Endodermal cell (in vitro differentiated cells): ENCODE results near the gene SYNE1. TPM values are rescaled to one million over a fixed set of nuclear protein-coding genes. Genes with fewer than 3 reads are reported as not detected.

Experiments
- DNase-seq: peaks from one replicate; pipeline ENCODE4 v3.0.0-alpha.2; 2017
- H3K27ac ChIP-seq: 2 replicates; pipeline ENCODE4 v1.5.1; 2013; ENCODE audit warnings: mild to moderate bottlenecking, low read depth, low read length, moderate library complexity
- H3K27me3 ChIP-seq: 2 replicates; pipeline ENCODE4 v1.6.1; 2013; ENCODE audit warnings: mild to moderate bottlenecking, low read length, moderate library complexity; ENCODE audit not compliant: insufficient read depth, control insufficient read depth, poor library complexity, severe bottlenecking
- H3K36me3 ChIP-seq: 2 replicates; pipeline ENCODE4 v1.7.0; 2013; ENCODE audit warnings: mild to moderate bottlenecking, low read length, moderate library complexity; ENCODE audit not compliant: control insufficient read depth, insufficient read depth
- H3K4me1 ChIP-seq: one replicate; pipeline ENCODE4 v1.7.0; 2013; ENCODE audit warnings: low read length; ENCODE audit not compliant: control insufficient read depth, insufficient read depth
- H3K4me3 ChIP-seq: 2 replicates; pipeline ENCODE4 v1.5.1; 2013; ENCODE audit warnings: mild to moderate bottlenecking, low read length, moderate library complexity
- H3K9ac ChIP-seq: 2 replicates; pipeline ENCODE4 v1.6.1; 2013; ENCODE audit warnings: mild to moderate bottlenecking, low read length, moderate library complexity; ENCODE audit not compliant: poor library complexity, severe bottlenecking; ENCODE audit errors: extremely low read depth
- H3K9me3 ChIP-seq: 2 replicates; pipeline ENCODE4 v1.6.1; 2013; ENCODE audit warnings: mild to moderate bottlenecking, low read length, moderate library complexity; ENCODE audit not compliant: control insufficient read depth
- H3K27ac Mint-ChIP-seq: 2 replicates; pipeline ENCODE4 v1.8.0; 2020; ENCODE audit warnings: mixed read lengths
- H3K27me3 Mint-ChIP-seq: 2 replicates; pipeline ENCODE4 v1.8.0; 2021; ENCODE audit warnings: mild to moderate bottlenecking, mixed read lengths; ENCODE audit not compliant: insufficient read depth
- H3K36me3 Mint-ChIP-seq: 2 replicates; pipeline ENCODE4 v1.8.0; 2020; ENCODE audit warnings: low read depth, mixed read lengths
- H3K4me1 Mint-ChIP-seq: 2 replicates; pipeline ENCODE4 v1.8.0; 2020; ENCODE audit warnings: mixed read lengths
- H3K4me3 Mint-ChIP-seq: 2 replicates; pipeline ENCODE4 v1.8.0; 2020; ENCODE audit warnings: mild to moderate bottlenecking, moderate library complexity, mixed read lengths
- H3K9me3 Mint-ChIP-seq: 2 replicates; pipeline ENCODE4 v1.8.0; 2020; ENCODE audit warnings: mild to moderate bottlenecking, mixed read lengths
- WGBS, 2 experiments: methylation state at CpG; one replicate each; pipeline versions ENCODE4 v1.1.5 to v1.1.7; 2013; ENCODE audit warnings: missing lambda C conversion rate in 2 of 2, mixed read lengths in 1 of 2; ENCODE audit not compliant: insufficient coverage in 1 of 2, insufficient read length in 1 of 2; 5-methylcytosine and 5-hydroxymethylcytosine counted together
- total RNA-seq, 2 donors: library from RNA; stranded (reverse); fragmentation: NEBNext Ultra II Directional in 1 of 2; extraction: Animal tissue kit (Norgen Biotek cat#: 25700) in 1 of 2; gene quantifications; 2 replicates in 1 of 2; 3 replicates in 1 of 2; pipeline ENCODE4 v1.2.1, GENCODE V29; 2021
- TF ChIP-seq, protein P1 (sequence below): fragments of 200-600 bp; sonication (generic); conservative IDR thresholded peaks from 2 replicates; pipeline ENCODE4 v1.5.0; 2021; ENCODE audit warnings: antibody characterized with exemption, mild to moderate bottlenecking

SYNE1 gene
- total RNA-seq, 2 donors from 2014 or later: 7.9 to 9.5 TPM

DNA sequence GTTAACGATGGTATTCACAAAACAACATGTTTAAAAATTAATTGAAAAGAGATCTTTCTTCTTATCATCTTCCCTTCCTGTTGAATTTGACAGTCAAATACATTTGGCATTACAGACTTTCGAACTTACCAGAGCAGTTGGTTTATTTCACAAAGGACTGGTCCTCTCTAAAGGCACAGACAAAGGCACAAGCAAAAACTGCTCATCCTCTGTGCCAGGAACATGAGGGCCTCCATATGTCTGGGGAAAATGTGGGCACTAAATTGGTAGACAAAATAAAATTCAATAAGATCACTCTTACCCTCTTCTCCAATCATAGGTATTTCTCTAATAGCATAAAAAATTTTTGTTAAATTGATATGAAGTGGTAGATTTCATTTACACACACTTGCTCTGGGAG, 40.4 kb downstream of the SYNE1 start:
- Mint-ChIP-seq H3K4me3 (no peak overlapping the region), H3K27ac (no peak overlapping the region), H3K4me1 (peaks cover 13% of the 10 kb centered on the region), H3K9me3 (peaks cover 4% of the 10 kb centered on the region), H3K27me3 (no peaks in the 10 kb centered on the region), H3K36me3 (no peaks in the 10 kb centered on the region)
- peaks cover 26% of the 10 kb centered on the region for H3K9me3 ChIP-seq
- TF ChIP-seq, protein P1, sequence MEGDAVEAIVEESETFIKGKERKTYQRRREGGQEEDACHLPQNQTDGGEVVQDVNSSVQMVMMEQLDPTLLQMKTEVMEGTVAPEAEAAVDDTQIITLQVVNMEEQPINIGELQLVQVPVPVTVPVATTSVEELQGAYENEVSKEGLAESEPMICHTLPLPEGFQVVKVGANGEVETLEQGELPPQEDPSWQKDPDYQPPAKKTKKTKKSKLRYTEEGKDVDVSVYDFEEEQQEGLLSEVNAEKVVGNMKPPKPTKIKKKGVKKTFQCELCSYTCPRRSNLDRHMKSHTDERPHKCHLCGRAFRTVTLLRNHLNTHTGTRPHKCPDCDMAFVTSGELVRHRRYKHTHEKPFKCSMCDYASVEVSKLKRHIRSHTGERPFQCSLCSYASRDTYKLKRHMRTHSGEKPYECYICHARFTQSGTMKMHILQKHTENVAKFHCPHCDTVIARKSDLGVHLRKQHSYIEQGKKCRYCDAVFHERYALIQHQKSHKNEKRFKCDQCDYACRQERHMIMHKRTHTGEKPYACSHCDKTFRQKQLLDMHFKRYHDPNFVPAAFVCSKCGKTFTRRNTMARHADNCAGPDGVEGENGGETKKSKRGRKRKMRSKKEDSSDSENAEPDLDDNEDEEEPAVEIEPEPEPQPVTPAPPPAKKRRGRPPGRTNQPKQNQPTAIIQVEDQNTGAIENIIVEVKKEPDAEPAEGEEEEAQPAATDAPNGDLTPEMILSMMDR: no peak
- H3K4me1 ChIP-seq: no peaks in the 10 kb centered on the region
- no peak overlapping the region for H3K9ac ChIP-seq
- no peak overlapping the region for H3K27ac ChIP-seq
- 100% methylated on average over 1 to 2 of the region's 2 CpGs for WGBS, 2 experiments
- H3K4me3 ChIP-seq: no peak overlapping the region
- H3K36me3 ChIP-seq: peaks cover 27% of the 10 kb centered on the region
- no peaks in the 10 kb centered on the region for H3K27me3 ChIP-seq
- DNase-seq: no peak

DNA sequence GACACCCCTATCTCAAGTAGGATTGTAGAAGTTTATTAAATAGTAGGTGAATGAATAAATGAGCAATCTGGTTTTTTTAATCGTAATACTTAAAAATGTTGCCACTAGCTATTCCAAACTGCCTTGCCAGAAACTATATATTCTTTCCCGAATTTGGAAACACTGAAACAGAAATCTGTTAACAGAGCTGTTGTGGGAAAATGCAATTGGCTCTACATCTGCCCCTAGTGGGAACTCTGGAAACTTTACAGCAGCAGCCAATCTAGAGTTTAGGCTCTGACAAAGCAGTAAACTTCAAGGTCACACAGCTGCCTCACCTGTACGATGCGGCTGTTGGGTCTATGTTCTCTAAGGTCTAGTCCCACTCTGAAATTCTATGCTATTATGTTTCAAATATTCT, 41.7 kb downstream of the SYNE1 start:
- no peak overlapping the region for H3K4me3 Mint-ChIP-seq
- peaks cover 35% of the 10 kb centered on the region for H3K9me3 ChIP-seq
- peaks cover 16% of the 10 kb centered on the region for H3K4me1 Mint-ChIP-seq
- no peaks in the 10 kb centered on the region for H3K4me1 ChIP-seq
- H3K27ac ChIP-seq: no peak overlapping the region
- H3K36me3 ChIP-seq: peaks cover 39% of the 10 kb centered on the region
- H3K27ac Mint-ChIP-seq: no peak overlapping the region
- H3K36me3 Mint-ChIP-seq: no peaks in the 10 kb centered on the region
- no peak overlapping the region for H3K9ac ChIP-seq
- H3K4me3 ChIP-seq: no peak overlapping the region
- H3K27me3 Mint-ChIP-seq: no peaks in the 10 kb centered on the region
- no peaks in the 10 kb centered on the region for H3K27me3 ChIP-seq
- TF ChIP-seq, protein P1: peak; percentile 76
- H3K9me3 Mint-ChIP-seq: peaks cover 7% of the 10 kb centered on the region
- peak; percentile 52 for DNase-seq
- WGBS, 2 experiments: 58 to 81% methylated on average over 1 to 4 of the region's 4 CpGs

DNA sequence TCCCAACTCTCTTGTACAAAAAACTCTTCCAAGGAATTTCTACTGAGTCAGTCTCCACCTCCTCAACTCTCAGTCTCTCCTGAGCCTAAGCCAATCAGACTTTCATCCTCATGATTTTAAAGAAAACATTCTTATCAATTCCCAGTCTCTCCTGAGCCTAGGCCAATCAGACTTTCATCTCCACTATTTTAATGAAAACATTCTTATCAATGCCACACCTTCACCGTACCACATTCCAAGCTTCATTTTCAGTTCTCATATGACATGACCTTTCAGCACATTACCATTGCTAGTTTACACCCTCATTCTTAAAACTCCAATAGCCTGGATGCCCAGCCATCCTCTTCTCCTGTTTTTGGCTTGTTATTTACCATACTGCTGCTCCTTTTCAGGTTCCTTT, 42.5 kb downstream of the SYNE1 start:
- H3K27me3 Mint-ChIP-seq: no peaks in the 10 kb centered on the region
- Histone ChIP-seq H3K4me3 (no peak overlapping the region), H3K9ac (no peak overlapping the region), H3K4me1 (no peaks in the 10 kb centered on the region), H3K27ac (no peak overlapping the region), H3K27me3 (no peaks in the 10 kb centered on the region), H3K36me3 (peaks cover 40% of the 10 kb centered on the region), H3K9me3 (peaks cover 35% of the 10 kb centered on the region)
- DNase-seq: no peak
- TF ChIP-seq, protein P1: no peak
- H3K27ac Mint-ChIP-seq: no peak overlapping the region
- 99 to 100% methylated on average over 1 of the region's 1 CpG for WGBS, 2 experiments
- H3K4me3 Mint-ChIP-seq: no peak overlapping the region
- H3K36me3 Mint-ChIP-seq: no peaks in the 10 kb centered on the region
- H3K9me3 Mint-ChIP-seq: peaks cover 7% of the 10 kb centered on the region
- H3K4me1 Mint-ChIP-seq: peaks cover 17% of the 10 kb centered on the region
